KBM-7 (cell line): ENCODE measurements around the gene SMARCD1.
A peak's percentile ranks its signal among the peaks of the same experiment; 100 is the strongest.

ENCODE experiments used
- DNase-seq: peaks from one replicate; pipeline ENCODE4 v3.0.0-alpha.2; 2015
- in situ Hi-C: fragments of 300-500 bp; cut with MboI; formaldehyde crosslinking; loops from 2 replicates; pipeline ENCODE4 v1.14.3; 2020; ENCODE audit warnings: low sequenced_read_pairs, low pct_unique_long_range_greater_than_20kb, mixed read lengths

Gene SMARCD1

DNA sequence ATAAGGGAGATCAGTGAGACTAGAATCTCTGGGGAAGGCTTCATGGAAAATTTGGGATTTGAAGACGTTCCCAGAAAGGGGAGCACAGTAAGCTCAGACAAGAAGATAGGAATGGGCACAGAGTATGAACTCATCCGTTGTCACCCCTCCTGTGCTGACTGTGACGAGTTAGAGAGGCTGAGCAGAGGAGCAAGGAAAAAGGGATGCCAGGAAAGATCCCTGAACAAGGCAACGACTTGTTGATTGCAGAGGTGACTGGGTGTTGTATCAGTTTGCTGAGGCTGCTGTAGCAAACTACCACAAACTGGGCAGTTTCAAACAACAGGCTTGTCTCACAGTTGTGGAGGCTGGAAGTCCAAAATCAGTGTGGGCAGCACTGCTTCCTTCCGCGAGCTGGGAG is 12.8 kb downstream of the SMARCD1 start:
- DNase-seq, result no peak
- in situ Hi-C loops, result no loop called here

DNA sequence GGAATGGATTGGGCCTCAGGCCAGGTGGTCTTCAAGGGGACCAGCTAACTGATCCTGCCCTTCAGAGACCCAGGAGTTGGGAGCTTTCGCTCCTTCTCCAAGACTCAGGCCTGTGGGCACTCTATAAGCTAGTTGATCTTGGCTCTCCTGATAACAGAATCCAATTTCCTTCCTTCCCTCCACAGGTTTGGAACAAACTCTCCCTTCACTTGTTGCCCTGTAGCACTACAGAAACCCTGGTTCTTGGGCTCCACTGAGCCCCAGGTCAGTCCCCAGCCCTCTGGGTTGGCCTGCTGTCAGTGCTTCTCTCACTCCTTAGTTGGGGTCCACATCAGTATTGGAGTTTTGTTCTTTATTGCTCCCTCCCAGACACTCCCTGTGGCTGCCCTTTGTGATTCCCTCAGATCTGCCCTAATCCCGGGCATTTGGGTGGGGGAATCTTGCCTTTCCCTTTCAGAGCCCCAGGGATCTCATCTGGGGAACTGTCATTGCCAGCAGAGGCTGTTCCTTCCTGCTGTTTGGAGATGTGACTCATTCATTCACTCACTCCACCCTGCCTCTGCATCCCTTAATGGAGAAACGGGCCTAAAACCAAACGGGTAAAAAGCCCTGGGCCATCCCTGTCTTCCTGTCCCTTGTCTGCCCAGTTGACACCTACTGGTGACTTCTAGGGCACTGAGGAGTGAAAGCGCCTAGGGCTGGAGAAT is 14.3 kb downstream of the SMARCD1 start:
- no peak for DNase-seq
- in situ Hi-C loops, result no loop called here

GRCh38 chr12:50100561-50100960 is 15.4 kb downstream of the SMARCD1 start:
- no peak for DNase-seq
- in situ Hi-C loops, result no loop called here

GRCh38 chr12:50101663-50102062 is 16.5 kb downstream of the SMARCD1 start:
- no peak for DNase-seq
- in situ Hi-C loops, result no loop called here

GRCh38 chr12:50102131-50102531 is 17.0 kb downstream of the SMARCD1 start:
- in situ Hi-C loops, result no loop called here
- DNase-seq, result no peak

- DNase-seq, result no peak
- in situ Hi-C loops, result no loop called here
Measured at GRCh38 chr12:50102646-50103309, 17.6 kb downstream of the SMARCD1 start.

DNA sequence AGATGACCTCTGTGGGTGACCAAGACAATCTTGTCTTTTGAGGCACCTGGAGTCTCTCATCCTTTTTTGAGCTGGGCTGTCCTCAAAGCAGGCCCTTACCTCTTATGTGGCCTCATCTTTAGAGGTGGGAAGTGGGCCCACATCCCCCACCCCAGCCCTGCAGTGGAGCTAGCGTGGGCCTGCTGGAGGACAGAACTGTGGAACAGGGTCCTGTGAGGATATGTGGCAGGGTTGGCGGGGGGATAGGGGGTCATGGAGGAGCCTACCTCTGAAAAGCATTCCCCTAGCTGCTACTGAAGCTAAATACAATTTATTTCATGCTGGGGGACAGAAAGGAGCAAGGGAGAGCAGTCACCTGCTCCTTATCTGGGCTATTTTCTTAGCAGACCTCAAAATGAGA is 18.2 kb downstream of the SMARCD1 start:
- in situ Hi-C loops, result no loop called here
- no peak for DNase-seq

- in situ Hi-C loops, result no loop called here
- no peak for DNase-seq
Measured at GRCh38 chr12:50103767-50104321, 18.7 kb downstream of the SMARCD1 start, which contains the start of gene GPD1. Gene GPD1 (plus strand): TSS chr12:50104008. CDS start chr12:50104051, 43 bp downstream.

GRCh38 chr12:50104417-50105366 is 19.6 kb downstream of the SMARCD1 start:
- in situ Hi-C loops, result no loop called here
- DNase-seq, result no peak

DNA sequence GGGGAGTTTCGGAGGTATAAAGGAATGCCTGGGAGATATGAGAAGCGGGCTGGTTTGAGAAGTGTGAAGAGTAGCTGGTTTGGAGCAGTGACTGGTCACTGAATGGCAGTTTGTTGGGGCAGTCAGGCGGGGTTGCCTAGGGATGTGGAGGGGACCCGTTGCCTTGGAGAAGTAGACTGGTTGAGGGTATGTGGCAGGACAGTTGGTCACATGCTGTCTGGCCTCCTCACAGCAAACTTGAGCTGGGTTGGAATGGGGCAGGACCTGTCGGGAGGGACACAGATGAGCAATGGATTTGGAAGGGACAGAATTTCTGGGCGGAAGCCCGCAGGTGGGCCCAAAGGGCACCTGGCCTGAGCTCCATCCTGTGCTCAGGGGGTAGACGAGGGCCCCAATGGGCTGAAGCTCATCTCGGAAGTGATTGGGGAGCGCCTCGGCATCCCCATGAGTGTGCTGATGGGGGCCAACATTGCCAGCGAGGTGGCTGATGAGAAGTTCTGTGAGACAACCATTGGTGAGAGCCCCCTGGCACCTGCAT is 20.8 kb downstream of the SMARCD1 start:
- no peak for DNase-seq

GRCh38 chr12:50106907-50107306 is 21.8 kb downstream of the SMARCD1 start:
- in situ Hi-C loops, result no loop called here

More for the DNA sequence above, 20.8 kb downstream of the SMARCD1 start:
- in situ Hi-C loops, result no loop called here

DNA sequence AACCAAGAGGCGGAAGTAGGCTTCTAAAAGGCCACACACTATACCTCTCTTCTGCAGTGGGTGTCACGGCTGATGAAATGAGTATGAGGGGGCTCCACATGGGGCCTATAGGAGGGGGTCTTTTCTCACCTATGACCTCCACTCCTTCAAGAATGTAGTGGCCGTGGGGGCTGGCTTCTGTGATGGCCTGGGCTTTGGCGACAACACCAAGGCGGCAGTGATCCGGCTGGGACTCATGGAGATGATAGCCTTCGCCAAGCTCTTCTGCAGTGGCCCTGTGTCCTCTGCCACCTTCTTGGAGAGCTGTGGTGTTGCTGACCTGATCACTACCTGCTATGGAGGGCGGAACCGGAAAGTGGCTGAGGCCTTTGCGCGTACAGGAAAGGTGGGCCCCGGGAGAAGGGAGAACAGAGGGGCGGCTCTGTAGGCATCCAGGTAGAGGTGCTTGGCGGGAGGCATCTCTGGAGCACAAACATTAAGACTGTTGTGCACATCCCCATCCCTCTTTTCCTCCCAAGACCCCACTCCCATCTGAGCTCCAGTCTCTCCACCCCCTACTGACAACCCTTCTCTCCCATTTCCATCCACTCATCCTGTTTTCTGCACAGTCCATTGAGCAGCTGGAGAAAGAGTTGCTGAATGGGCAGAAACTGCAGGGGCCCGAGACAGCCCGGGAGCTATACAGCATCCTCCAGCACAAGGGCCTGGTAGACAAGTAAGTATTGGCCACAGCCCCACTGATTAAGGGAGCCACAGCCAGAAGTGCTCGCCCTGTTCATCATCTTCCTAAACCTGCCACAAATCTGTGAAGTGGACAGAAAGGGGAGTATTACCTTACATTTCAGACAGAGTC is 22.5 kb downstream of the SMARCD1 start:
- in situ Hi-C loops, result no loop called here
- no peak for DNase-seq

More at GRCh38 chr12:50106907-50107306, 21.8 kb downstream of the SMARCD1 start:
- DNase-seq, result no peak

DNA sequence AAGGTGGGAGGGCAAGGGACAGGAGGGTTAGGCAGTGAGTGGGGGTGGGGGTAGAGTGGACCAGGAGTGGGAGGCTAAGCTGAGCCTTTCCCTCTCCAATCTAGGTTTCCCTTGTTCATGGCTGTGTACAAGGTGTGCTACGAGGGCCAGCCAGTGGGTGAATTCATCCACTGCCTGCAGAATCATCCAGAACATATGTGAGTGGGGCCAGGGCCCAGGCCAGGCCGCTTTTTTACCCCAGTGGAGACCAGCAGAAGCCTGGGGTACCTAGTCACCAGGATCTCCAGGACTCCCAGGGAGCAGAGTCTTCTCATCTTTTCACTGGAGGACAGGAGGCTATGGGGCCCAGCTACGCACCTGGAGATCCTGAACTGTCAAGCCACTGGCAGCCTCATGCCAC is 24.2 kb downstream of the SMARCD1 start:
- no peak for DNase-seq
- in situ Hi-C loops, result no loop called here

- in situ Hi-C loops, result no loop called here
- no peak for DNase-seq
Measured at GRCh38 chr12:50110127-50110761, 25.1 kb downstream of the SMARCD1 start.

- in situ Hi-C loops, result no loop called here
- no peak for DNase-seq
Measured at GRCh38 chr12:50110762-50111351, 25.7 kb downstream of the SMARCD1 start.

GRCh38 chr12:50111395-50111692 is 26.2 kb downstream of the SMARCD1 start:
- no peak for DNase-seq
- in situ Hi-C loops, result no loop called here

GRCh38 chr12:50111693-50112455 is 26.7 kb downstream of the SMARCD1 start, which contains the start of gene COX14:
Gene COX14 (plus strand): TSS chr12:50112236. CDS start chr12:50120044, 7,808 bp downstream.
- in situ Hi-C loops, result no loop called here

More at GRCh38 chr12:50111693-50112455, 26.7 kb downstream of the SMARCD1 start, which contains the start of gene COX14:
- peak; percentile 100 for DNase-seq
